NCI-H2227 (cell line): Measurements from ENCODE around the gene PLA2G2F.

Experiments used
- DNase-seq: peaks from one replicate; lab custom pipeline; 2025; ENCODE audit not compliant: unreplicated experiment; lab: John Stamatoyannopoulos, UW

PLA2G2F gene

GRCh38 chr1:20188455-20188817 is 49.3 kb downstream of the PLA2G2F start:
- no peak for DNase-seq

GRCh38 chr1:20189664-20190063 is 50.5 kb downstream of the PLA2G2F start:
- DNase-seq, result no peak

- no peak for DNase-seq
These were observed 51.4 kb downstream of the PLA2G2F start for GRCh38 chr1:20190256-20191160.

- DNase-seq, result no peak
These were observed 52.2 kb downstream of the PLA2G2F start for GRCh38 chr1:20191266-20191825.

- DNase-seq, result no peak
These were observed 53.2 kb downstream of the PLA2G2F start for GRCh38 chr1:20192364-20192763.

- no peak for DNase-seq
These were observed 53.8 kb downstream of the PLA2G2F start for GRCh38 chr1:20192871-20193411.

GRCh38 chr1:20194224-20194623 is 55.1 kb downstream of the PLA2G2F start:
- DNase-seq, result no peak

- peak; percentile 62 for DNase-seq
These were observed 55.8 kb downstream of the PLA2G2F start for GRCh38 chr1:20194757-20195461.

GRCh38 chr1:20195462-20195780 is 56.3 kb downstream of the PLA2G2F start:
- no peak for DNase-seq

GRCh38 chr1:20197329-20197791 is 58.2 kb downstream of the PLA2G2F start:
- DNase-seq, result no peak

- DNase-seq, result no peak
These were observed 59.2 kb downstream of the PLA2G2F start for GRCh38 chr1:20198296-20198695.

GRCh38 chr1:20198918-20199317 is 59.8 kb downstream of the PLA2G2F start:
- DNase-seq, result no peak

GRCh38 chr1:20199403-20199802 is 60.3 kb downstream of the PLA2G2F start:
- no peak for DNase-seq

- no peak for DNase-seq
These were observed 60.7 kb downstream of the PLA2G2F start for GRCh38 chr1:20199840-20200239.
